NCI-H2081 (cell line): ENCODE results near the gene PRM2.

ENCODE experiments used
- DNase-seq, 2 experiments: peaks; one replicate each; lab custom pipeline; 2025; lab: John Stamatoyannopoulos, UW

PRM2 gene

GRCh38 chr16:11225677-11226549 is 50.4 kb downstream of the PRM2 start:
- DNase-seq, result no peak
